ENCODE results near the gene GAS6. TPM values are rescaled to one million over a fixed set of nuclear protein-coding genes. Genes with fewer than 3 reads are reported as not detected.
"Not testable (repeated sequence)": the region's sequence is repeated elsewhere in the genome, so short reads cannot be mapped to it uniquely, and the experiment has no call there.

GAS6 gene
- total RNA-seq, 1 experiment from 2014 or later: 91.2 TPM

GRCh38 chr13:113791761-113792160 is 72.1 kb downstream of the GAS6 start:
- no peak for DNase-seq (ENCODE audit: low read depth)

- DNase-seq (ENCODE audit: low read depth): no peak
Observed at GRCh38 chr13:113791226-113791625, 72.7 kb downstream of the GAS6 start.

GRCh38 chr13:113789931-113790330 is 73.9 kb downstream of the GAS6 start:
- DNase-seq (ENCODE audit: low read depth): not testable (repeated sequence)

DNA sequence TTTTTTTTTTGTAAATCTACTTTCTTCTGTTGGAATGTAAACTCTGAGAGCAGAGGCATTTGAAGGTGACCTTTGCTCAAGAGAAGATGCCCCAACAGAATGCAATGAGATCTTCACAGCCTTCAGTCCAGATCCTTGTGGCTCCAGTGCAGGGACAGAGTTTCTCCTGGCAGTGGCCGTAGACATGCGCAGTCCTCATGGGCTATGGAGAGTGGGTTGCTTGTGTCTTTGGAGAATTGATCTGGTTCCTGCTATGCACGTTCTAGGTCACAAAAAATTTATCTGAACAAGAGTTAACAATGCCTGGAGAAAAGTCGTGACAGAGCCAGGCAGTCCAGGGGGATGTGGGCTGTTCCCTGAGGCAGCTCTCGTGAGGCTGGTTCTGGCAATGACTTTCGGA is 74.7 kb downstream of the GAS6 start:
- no peak for DNase-seq (ENCODE audit: low read depth)

DNA sequence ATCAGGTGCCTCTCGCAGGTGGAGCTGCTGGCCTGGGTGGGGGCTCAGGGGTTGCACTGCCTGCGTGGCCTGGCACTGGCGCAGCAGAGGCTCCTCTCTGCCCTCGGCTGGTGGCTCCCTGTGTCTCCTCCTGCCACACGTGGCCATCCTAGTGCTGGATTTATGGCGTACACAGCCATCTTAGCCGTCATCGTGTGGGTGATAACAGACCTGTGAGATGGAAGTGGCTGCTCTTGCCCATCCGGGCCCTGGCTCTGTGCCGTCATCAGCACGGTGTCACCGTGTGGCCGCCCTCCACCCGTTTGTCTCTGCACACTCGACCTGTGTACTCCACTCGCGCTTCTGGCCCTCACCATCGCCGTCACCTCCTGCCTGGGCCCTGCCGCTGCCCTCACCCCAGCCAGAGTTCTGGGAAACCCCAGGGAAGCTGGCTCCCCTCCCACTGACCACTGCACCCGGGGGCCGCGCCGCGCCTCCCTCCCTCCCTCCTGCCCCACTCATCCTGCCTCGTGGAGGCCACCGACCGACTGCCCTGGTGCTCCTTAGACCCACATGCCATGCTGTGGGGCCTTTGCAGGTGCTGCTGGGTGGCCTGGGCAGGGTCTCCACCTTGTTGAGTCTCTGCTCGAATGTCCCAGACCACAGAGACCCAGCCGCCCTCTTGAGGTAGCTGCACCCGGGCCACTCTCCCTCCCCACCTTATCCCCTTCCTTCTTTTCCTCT is 75.3 kb downstream of the GAS6 start:
- DNase-seq (ENCODE audit: low read depth): no peak

- DNase-seq (ENCODE audit: low read depth): no peak
Observed at GRCh38 chr13:113787694-113788093, 76.2 kb downstream of the GAS6 start.

GRCh38 chr13:113786262-113786841 is 77.5 kb downstream of the GAS6 start:
- DNase-seq (ENCODE audit: low read depth): peak; percentile 57

DNA sequence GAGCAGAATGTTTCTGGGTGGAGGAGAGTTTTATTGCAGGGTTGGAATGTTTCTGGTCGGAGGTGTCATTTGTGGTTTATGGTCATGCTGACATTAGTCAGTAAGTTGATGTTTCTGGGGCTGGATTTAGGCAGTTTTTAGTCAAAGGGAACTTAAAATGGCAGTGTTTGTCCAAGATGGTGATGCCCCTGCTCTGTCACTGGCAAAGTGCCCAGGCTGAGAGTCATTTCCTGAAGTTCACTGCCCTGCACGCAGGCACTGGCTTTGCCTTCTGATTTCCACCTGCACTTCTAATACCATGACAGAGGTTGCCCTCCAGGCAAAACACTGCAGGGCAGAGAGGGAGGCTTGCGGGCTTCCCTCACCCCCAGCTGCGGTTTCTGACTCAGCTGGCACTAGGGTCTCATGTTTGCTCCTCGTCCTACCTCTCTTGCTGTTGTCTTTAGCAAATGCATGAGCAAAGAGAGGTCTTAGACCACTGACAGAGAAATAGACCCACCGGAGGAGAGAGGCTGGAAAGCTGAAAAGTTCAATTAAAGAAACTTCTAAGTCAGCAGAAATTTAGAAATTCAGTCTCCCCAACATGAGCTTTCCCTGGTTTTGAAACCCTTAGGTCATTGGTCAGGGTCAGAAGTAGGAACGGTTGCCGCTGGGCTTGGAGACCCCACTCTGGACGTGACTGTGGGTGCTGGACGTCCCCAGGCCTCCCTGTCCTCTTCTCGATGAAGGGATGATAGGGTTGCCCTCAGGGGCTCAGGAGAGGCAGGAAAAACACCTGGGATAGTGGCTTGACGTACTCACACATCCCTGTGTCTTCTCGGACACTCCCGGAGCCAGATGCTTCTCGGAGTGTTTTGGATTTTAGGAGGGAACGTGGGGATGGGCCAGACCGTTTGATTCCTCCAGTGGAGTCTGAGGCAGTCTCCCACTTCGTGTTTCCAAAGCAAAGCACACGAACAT is 78.5 kb downstream of the GAS6 start:
- DNase-seq (ENCODE audit: low read depth): peak; percentile 98

GRCh38 chr13:113784645-113785024 is 79.2 kb downstream of the GAS6 start:
- DNase-seq (ENCODE audit: low read depth): no peak

DNA sequence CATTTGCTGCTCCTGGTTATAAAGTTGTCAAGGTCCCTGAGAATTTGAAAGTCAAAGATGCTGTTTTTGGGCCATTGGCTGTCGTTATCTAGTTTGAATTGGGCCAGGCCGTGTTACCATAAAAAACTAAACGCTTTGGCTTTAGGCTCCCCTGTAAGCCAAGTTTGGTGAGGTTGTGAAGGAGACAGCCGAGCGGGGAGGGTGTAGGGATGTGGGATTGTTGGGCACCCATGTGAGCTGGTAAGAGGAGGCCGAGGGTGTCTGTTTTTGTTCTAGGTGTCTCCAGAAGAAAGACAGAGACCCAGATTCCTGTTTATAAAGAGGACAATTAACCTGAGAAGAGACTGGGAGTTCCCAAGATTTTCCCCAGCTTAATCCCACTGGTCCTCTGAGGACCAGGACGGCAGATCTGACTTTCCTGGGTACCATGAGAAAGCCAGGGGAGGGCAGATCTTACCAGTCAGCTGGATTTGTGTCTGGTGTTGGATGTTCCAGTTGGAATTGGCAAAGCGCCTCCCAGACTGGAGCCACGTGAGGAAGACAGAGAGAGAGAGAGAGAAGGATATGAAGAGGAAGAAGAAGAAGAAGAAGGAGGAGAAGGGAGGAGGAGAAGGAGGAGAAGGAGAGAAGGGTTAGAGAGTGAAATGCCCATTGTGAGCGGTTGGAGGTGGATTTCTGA is 79.8 kb downstream of the GAS6 start:
- DNase-seq (ENCODE audit: low read depth): peak; percentile 24

DNA sequence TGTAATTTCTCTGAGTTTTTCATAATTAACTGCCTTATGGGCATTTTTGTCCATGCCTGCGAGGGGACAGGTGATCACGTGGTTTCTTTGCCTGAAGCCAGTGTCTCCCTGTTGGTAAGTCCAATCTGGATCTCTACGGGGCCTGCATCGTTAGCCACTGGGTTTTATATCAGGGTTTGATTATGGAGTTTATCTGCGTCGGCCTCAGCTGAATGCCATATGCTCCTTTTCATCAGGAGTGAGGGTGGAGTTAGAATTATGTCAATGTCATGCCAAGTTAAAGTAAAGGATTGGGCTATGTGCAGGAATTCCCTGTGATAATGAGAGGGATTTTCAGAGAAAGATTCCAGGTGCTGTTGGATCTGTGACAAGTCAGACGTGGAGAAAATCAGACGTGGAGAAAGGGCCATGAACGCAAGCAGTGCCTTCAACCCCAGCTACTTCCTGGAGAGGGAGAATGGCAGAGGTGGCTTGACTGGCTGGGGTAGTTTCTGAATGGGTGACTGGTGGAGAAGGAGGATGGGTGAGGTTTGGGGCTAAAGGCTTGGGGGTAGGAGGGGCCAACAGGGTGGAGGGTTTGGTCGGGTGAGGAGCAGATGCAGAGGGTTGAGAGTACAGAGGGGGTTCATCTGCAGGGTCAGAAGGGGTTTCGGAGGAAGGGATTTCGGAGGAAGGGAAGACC is 80.5 kb downstream of the GAS6 start:
- DNase-seq (ENCODE audit: low read depth): no peak

DNA sequence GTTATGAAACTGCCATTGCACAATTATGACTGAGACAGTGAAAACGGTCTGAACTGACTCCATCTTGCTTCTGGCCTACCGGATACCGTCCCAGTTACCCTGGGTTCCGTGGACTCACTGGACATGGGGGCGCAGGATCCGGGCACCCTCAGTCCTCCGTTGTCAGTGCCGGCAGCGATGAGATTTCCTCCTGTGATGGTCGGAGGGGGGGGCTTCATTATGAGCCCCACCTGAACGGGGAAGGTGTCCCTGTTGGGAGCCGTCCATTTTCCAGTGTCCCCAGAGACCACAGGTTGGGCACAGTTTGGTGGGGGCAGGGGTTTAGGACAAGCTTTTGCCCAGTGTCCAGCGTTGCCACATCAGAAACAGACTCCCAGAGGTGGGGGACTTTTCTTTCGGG is 81.4 kb downstream of the GAS6 start:
- no peak for DNase-seq (ENCODE audit: low read depth)

- DNase-seq (ENCODE audit: low read depth): no peak
Observed at GRCh38 chr13:113781571-113781970, 82.3 kb downstream of the GAS6 start.

DNA sequence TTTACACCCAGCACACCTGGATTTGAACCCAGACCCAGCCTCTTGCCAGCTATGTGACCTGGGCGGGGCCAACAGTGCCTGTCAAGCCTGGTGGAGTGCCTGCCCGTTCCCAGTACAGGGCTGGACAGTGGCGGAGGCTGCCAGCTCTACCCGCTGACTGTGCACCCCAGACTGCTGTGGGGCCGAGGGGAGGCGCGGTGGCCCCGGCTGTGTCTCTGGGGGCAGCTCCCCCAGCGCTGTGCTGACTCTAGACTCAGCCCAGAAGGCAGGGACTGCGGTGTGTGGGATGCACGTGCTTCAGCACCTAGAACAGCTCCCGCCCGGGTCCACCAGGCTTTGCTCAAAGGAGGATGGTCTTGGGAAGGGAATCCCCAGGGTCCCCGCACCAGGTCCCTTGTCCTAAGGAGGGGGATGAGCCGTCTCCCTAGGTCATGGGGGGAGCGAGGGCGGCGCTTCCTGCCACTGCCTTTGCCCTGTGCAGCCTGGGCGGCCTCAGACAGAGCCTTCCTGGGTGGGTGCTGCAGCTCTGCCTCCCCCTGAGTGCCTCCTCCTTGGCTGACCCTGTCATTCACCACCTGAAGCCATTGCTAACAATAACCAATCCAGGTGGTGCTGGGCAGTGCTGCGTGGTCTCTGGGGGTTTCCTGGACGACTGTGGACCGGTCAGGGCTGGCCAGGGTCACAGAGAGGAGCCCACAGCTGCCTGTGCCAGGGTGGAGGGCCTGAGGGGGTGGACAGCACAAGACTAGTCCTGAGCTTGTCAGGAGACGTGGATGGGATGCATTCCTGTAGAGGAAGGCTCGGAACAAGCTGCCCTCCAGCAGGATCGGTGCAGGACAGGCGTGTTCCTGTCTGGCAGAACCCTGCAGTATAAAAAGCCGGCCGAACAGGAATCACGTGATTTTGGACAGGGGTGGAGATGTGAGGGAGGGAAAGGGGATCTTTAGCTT is 86.3 kb downstream of the GAS6 start:
- DNase-seq (ENCODE audit: low read depth): peak; percentile 33

- no peak for DNase-seq (ENCODE audit: low read depth)
Observed at GRCh38 chr13:113776231-113777125, 87.4 kb downstream of the GAS6 start.

- DNase-seq (ENCODE audit: low read depth): no peak
Observed at GRCh38 chr13:113775451-113776145, 88.3 kb downstream of the GAS6 start.

GRCh38 chr13:113774177-113775107 is 89.4 kb downstream of the GAS6 start:
- DNase-seq (ENCODE audit: low read depth): peak; percentile 72

All from RPMI7951 (cell line).